Activated T-helper 1 cell treated with anti-CD3 and anti-CD28 coated beads, Interleukin-2, amount 50 U/mL, for 16 hours (primary cell): ENCODE measurements around the gene PNLIPRP3.
"Not testable (repeated sequence)": the region's sequence is repeated elsewhere in the genome, so short reads cannot be mapped to it uniquely, and the experiment has no call there.

Experiments
- DNase-seq, 2 donors: peaks; one replicate each; pipeline ENCODE4 v3.0.0-alpha.2; 2020; ENCODE audit warnings: low read depth in 1 of 2, low spot score in 1 of 2

The PNLIPRP3 gene

DNA sequence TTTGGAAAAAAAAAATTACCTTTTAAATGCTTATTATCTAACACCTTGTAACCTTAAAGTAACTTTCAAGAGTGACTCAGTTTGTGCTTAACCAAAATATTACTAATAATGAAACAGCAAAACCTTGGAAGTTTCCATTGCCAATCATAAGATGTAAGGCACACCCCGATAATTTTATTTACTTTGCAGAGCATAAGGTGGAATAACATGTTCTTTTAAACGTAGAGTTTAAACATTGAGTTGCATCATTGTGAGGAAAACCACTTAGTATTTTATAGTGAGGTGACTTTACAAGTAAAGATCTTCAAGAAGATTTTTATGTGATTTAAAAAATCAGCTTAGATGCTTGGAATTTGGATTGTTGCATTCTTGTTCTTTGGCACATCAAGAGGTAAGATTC lies at the start of gene PNLIPRP3:
Gene PNLIPRP3, plus strand, starts transcription at position 177 of the 400 bp plus-strand sequence. Its CDS starts 166 bp downstream, at position 343.
- no peak for DNase-seq

DNA sequence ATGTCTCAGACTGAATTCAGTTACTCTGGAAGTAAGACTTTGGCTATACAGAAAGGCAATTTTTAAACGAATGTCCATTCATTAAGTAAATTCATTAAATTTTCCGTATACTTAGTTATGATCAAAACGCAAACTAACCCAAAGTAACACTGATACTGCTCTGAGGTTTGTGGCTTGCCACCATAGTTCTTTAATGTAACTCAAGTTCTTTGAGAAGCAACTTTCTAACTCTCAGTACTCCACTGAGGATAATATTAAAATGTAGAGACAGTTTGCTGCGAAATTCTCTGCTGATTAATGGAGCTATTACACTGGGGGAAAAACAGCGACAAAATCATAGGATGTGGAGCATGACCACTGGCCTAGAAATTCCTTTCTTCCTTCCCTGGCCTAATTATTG lies 45.4 kb upstream of the PNLIPRP3 start:
- no peak for DNase-seq

DNA sequence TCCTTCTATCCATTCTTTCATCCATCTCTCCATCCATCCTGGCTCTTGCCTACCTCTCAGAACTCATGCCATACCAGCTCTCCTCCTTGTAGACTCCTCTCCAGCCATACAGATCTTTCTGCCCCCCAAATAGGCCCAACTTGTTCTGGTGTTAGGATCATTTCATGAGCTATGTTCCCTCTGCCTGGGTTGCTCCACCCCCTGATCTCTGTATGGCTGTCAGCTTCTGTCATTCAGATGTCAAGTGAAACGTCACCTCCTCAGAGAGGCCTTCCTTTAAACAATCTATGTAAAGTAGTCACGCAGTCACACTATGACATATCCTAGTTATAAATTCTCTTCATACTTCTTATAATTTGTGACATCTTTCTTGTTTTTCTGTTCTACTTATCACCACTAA lies 42.3 kb upstream of the PNLIPRP3 start:
- no peak for DNase-seq

DNA sequence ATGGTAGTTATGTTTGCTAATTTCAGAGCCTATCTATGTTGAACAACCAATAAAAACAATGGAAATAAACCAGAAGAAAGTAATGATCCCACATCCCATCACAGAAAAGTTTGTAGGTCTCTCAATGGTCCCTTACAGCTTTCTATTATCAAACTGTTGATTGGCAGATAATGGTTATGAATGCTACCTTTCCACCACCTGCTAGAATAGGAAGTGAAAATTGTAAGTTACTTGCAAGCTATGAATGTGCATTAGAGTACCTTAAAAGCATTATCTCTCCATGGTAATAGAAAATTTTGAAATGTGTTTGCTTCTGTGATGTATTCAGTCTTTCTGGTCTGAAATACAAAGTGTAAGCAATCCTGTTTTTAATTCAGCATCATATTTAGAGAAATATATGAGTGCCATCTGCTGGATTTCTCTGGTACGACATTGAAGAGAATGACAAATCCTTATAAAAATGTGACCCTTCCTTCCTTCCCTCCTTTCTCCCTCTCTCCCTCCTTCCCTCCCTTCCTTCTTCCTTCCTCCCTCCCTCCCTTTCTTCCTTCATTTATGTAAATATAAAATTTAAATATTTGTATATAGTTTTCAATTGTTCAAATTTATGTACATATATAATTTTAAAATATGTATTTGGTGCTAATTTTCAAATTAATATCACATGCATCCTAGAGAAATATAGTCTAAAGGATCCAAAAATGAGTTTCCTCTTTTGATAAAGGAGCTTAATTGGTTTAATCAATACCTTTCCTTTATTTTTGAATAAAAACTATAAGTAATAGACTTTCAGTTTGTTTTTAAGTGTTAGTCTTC lies 41.4 kb upstream of the PNLIPRP3 start:
- DNase-seq = no peak

DNA sequence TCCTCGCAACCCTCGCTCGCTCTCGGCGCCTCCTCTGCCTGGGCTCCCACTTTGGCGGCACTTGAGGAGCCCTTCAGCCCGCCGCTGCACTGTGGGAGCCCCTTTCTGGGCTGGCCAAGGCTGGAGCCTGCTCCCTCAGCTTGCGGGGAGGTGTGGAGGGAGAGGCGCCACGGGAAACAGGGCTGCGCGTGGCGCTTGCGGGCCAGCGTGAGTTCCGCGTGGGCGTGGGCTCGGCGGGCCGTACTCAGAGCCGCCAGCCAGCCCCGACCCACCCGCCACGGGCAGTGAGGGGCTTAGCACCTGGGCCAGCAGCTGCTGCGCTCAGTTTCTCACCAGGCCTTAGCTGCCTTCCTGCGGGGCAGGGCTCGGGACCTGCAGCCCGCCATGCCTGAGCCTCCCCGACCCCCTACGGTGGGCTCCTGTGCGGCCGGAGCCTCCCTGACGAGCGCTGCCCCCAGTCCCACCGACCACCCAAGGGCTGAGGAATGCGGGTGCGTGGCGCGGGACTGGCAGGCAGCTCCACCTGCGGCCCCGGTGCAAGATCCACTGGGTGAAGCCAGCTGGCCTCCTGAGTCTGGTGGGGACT lies 34.3 kb upstream of the PNLIPRP3 start:
- DNase-seq = not testable (repeated sequence)

DNA sequence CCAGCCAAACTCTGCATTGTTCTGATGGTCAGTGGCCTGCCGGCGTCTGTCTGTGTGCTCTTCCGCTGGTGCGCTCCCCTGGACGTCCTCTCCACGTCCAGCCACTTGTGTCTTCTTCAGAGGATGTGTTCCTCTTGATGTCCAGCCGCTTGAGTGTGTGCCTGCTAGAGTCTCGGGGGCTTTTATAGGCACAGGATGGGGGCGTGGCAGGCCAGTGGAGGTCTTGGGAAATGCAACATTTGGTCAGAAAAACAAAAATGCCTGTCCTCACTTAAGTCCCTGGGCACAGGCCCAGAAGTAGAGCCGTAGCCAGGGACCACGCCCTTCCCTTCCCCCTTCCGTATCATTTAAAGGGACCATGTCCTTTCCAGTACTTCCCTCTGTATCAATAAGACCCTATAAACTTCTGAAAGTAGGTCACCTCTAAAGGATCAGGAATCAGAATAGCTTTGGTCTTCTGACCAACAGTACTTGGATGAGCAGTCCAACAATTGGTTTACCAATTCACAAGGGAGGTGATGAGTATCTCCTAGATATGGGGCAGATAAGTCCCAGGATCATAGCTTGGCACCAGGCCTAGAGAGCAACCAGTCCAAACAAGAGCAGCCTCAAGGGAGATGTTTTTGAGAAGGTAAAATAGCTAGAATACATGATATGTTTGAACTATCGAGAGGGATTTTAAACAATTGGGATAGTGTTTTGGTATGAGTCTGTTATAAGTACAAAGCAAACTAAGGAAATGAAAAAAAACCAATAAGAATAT lies 32.2 kb upstream of the PNLIPRP3 start:
- DNase-seq = no peak

DNA sequence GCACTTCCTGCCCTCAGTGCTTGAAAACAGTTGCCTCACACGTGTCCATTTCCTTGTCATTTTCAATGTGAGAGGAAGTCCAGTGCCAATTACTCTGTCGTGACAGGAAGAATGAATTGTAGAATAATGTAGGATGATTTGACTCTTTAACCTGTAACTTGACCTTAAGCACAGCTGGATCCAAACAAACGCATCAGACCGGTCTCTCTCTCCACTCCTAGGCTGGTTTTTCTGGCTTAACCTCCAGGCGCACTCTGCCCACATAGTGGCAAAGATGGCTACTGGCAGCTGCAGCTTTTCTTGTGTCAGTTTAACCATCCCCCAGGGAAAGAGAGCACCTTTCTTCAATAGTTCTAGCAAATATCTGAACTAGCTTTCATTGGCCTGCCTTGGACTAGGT lies 29.4 kb upstream of the PNLIPRP3 start:
- DNase-seq = no peak

DNA sequence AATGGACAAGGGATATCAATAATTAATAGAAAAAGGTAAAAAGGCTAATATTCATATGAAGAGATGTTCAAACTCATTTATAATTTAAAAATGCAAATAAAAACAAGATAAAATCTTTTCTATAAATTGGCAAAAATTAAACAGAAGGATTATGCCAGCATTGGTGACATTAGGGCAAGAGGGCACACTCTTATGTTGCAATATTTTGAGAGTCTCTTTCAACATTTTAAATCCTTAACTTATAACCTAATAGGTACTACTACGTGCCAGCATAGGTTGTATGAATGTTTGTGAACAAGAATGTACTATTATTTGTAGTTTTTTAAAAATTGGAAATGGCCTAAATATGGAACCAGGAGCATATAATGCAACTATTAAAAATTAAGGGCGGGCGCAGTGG lies 24.8 kb upstream of the PNLIPRP3 start:
- DNase-seq = no peak

DNA sequence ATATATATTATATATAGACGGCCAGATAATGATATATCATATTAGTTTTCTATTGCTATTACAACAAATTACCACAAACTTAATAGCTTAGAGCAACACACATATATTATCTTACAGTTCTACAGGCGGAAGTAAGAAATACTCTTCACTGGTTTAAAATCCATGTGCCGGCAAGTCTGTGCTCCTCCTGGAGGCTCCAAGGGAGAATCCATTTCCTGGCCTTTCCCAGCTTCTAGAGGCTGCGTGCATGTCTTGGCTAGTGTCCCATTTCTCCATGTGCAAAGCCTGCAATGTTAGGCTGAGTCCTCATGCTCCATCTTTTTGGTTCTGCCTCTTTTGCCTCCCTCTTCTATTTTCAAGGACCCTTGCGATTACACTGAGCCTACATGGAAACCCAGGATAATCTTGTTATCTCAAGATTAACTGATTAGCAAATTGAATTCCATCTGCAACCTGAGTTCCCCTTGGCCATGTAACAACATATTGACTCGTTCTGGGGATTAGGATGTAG lies 23.9 kb upstream of the PNLIPRP3 start:
- DNase-seq = no peak

DNA sequence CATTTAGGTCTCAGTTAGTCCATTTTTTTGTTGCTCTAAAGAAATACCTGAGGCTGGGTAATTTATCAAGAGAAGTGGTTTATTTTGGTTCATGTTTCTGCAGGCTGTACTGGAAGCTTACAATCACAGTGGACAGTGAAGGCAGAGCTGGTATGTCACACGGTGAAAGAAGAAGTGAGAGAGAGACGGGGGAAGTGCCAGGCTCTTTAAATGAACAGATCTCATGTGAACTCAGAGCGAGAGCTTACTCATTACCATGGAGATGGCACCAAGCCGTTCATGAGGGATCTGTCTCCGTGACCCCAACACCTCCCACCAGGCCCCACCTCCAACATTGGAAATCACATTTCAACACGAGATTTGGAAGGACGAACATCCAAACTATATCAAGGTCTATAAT lies 18.9 kb upstream of the PNLIPRP3 start:
- DNase-seq = no peak

DNA sequence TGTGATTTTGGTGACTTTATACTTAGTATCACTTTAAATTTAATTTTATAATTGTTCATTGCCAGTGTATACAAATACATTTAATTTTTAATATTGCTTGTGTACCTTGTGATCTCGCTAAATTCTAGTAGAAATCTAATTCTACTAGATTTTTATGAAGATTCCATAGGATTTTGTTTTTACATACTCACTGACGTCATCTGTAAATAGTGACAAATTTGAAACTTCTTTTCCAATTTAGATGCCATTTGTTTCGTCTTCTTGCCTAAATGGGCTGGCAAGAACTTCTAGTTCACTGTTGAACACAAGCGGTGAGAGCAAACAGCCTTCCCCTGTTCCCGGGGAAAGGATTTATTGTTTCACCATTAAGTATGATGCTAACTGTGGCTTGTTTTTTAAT lies 17.3 kb upstream of the PNLIPRP3 start:
- DNase-seq = no peak

DNA sequence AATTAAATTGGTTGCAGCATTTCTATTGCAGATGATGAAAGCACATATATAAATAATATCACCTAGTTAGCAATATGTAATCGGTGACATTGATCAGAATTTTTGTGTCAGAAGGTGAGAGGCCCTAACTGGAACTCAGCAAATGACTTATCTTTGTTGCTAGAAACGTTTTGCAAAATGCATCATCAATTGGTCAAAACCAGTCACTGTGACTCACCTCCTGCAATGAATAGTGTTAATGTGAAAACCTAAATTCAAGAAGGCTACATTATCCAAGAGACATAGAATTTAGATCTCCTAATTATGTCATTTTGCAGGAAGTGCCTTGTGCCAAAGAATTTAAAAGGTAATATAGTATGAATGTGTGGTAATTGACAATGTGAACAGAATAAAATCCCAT lies 9.8 kb upstream of the PNLIPRP3 start:
- DNase-seq = no peak

DNA sequence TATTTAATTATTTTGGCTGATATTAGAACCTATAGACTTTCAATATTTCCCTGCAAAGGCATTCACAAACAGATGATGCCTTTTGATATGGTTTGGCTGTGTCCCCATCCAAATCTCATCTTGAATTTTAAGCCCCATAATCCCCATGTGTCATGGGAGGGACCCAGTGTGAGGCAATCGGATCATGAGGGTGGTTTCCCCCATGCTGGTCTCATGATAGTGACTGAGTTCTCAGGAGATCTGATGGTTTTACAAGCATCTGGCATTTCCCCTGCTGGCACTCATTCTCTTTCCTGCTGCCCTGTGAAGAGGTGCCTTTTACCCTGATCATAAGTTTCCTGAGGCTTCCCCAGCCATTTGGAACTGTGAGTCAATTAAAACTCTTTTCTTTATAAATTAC lies 9.3 kb upstream of the PNLIPRP3 start:
- DNase-seq = no peak

DNA sequence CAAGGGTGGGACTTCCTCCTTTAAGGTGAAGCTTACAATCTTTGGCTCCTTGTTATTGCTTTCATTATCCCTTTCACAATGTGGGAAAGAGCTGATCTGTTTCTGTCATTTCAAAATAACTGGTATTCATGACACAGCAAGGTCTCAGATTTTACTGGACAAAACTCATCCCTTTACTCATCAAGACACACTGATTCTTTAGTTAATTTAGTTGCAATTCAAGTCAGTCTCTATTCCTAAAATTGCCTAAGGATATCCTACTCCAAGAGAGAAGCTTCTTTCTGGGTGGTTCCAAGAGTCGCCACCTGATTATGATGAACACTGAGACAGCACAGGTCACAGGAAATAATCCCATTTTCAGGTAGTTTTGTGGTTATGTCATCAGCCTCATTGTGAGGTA lies 5.8 kb upstream of the PNLIPRP3 start:
- no peak for DNase-seq

DNA sequence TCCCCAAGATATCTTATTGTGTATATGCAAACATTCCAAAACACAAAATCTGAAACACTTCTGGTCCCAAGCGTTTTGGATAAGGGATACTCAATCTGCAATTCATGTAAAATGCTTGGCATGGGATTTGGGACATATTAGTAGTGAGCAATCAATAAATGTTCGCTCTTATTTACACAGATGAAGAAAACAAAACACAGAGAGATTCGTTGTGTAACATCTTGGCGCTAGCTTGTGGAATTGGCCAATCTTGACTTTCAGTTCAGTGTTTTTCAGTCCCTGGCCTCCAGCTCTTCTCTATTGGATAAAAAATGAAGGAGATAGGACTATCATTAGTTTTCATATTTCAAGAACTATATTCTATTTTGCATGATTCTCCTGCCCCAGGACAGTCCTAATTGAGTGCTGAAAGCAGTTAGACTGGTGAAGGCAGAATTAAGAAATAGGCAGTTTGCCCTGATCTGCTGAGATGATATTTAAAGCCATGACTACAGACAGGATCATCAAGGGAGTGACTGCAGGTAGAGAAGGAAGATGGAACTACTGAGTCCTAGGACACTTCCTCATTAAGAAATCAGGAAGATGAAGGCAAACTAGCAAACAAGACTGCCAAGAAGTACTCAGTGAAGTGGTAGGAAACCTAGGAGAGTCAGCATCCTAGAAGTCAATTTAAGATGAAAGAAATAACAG lies 1.8 kb downstream of the PNLIPRP3 start:
- DNase-seq = no peak

DNA sequence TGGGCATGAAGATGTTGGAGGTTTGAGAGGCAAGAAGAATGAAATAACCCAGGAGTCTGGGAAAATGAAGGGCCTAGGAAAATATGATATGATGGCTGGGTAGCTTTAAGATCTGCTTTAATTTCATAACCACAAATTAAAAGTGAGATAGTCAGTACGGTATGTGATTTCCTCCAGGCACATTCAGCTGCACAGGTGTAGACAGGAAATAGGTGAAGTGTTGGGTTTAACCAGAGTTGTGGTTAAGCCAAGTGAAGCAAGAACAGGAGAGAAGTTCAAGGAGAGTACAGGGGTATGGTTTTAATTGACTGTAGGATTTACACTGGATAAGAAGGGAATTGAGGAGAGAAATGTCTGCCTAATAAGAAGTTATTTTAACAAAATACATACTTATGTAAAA lies 2.6 kb downstream of the PNLIPRP3 start:
- no peak for DNase-seq

DNA sequence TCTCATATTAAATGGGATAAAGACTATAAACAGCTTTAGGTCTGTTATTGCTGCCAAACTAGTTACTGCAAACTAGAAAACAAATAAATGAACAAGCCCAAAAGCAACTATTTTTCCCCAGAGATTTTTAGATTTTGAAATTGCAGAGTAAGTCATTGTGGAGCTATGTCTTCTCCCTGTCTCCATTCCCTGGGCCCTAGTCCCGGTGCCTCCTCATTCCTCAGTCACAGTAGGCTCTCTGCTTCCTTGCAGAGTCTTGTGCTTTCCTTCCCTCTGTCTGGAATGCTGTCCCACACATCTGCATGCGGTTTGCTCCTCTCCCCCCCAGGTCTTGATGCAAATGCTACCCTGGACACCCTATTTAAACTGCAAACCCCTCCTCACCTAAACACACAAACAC lies 4.0 kb downstream of the PNLIPRP3 start:
- DNase-seq = no peak

DNA sequence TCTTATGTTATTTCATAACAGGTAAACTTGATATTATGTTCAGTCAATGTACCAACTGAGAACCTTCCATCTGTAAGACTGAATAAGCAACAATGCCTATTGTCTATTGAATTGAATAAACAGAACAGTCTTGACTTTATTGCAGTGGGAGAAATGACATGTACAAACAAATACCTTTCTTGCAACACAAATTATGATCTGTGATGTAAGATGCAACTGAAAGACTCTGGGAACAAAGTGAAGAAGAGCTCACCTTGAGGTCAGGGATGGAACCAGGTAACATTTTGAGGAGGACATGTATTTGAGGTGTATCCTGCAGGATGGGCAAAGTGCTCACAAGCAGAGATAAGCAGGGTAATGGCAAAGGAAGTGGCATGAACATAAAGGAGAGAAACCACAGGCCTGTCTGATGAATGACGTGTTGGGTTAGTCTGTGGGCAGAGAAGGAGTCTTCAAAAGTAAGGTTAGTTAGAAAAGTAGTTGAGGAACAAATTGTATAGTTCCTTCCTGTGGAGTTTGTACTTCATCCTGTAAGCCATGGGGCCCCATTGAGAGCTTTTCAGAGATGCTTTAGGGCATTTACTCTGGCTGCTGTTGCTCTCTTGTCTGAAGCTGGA lies 9.5 kb downstream of the PNLIPRP3 start:
- DNase-seq = no peak

DNA sequence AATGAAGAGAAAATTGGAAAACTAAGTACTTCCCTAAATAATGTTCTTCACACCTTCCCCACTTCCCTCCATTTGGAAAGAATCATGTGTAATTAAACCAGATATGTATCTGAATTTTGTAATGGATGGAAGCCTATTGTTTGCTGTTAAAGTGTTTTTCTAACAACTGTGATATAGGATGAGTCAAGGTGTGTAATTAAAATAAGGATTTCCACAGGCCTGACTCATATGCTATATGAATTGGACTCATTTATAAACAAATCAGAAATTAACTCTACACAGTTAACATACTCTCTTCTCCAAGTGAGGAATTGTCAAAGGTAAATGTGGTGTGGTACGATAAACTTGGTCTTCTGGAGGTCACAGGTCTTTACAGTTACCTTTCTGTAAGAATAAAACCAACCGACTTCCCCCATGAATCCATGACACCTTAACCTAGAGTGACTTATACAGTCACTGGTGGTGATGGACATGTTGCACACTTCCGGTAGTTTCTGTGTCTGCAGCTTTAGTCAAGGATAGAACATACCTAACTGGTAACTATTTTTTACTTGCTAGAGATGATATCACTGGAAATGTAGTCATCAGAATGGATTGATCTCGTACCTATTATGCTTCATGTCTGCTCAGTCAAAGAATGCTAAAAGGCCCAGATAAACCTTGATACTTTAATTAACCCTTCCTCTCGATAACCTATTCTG lies 12.8 kb downstream of the PNLIPRP3 start:
- DNase-seq = no peak

DNA sequence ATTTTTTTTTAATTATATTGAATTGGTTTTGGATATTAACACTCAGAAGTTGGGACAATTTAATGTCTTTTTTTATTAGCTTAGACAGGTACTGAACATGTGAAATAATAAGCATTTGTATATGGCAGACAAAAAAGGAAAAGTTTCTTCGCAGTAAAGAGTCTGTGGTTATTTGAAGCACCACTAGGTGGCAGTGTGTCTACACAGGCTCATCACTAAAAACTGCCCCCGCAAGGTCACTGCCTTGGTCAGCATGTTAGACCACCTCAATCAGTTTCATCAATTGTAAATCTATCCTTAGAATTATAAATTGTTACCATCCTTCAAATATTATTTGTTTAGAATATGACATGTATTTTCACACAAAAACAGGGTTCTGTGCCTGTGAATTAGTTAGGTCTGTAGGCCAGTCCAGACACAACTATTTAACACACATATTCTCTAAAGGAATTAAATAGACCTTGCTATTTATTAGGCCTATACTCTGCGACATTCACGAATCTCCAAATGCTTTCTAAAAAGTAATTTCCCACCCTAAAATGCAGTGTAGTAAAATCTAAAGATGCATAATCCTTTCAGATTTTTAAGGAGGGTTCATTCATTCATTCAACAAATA lies 17.0 kb downstream of the PNLIPRP3 start:
- DNase-seq = no peak
